HS-5 (cell line): ENCODE results near the gene EPHA4.

ENCODE experiments used
- DNase-seq: peaks from one replicate; pipeline ENCODE4 v3.0.0-alpha.2; 2012; ENCODE audit warnings: low read depth

Gene EPHA4

GRCh38 chr2:221571551-221572218 lies 419 bp downstream of the EPHA4 start:
- DNase-seq, result peak; percentile 15

- no peak for DNase-seq
Observed at GRCh38 chr2:221571025-221571550, 1.0 kb downstream of the EPHA4 start.

- no peak for DNase-seq
Observed at GRCh38 chr2:221570321-221570935, 1.7 kb downstream of the EPHA4 start.

- no peak for DNase-seq
Observed at GRCh38 chr2:221569871-221570270, 2.2 kb downstream of the EPHA4 start.

- DNase-seq, result no peak
Observed at GRCh38 chr2:221569425-221569845, 2.7 kb downstream of the EPHA4 start.

GRCh38 chr2:221568299-221568698 lies 3.8 kb downstream of the EPHA4 start:
- no peak for DNase-seq

GRCh38 chr2:221567809-221568208 lies 4.3 kb downstream of the EPHA4 start:
- no peak for DNase-seq

GRCh38 chr2:221567231-221567760 lies 4.8 kb downstream of the EPHA4 start:
- DNase-seq, result no peak

GRCh38 chr2:221563270-221563985 lies 8.7 kb downstream of the EPHA4 start:
- DNase-seq, result no peak

GRCh38 chr2:221562226-221562625 lies 9.9 kb downstream of the EPHA4 start:
- no peak for DNase-seq

- DNase-seq, result no peak
Observed at GRCh38 chr2:221561770-221562169, 10.3 kb downstream of the EPHA4 start.

GRCh38 chr2:221559991-221560390 lies 12.1 kb downstream of the EPHA4 start:
- DNase-seq, result no peak

GRCh38 chr2:221558107-221558506 lies 14.0 kb downstream of the EPHA4 start:
- DNase-seq, result no peak

GRCh38 chr2:221555494-221555846 lies 16.6 kb downstream of the EPHA4 start:
- DNase-seq, result no peak

- DNase-seq, result no peak
Observed at GRCh38 chr2:221554769-221555493, 17.2 kb downstream of the EPHA4 start.

GRCh38 chr2:221553333-221553732 lies 18.8 kb downstream of the EPHA4 start:
- no peak for DNase-seq

GRCh38 chr2:221552291-221552690 lies 19.8 kb downstream of the EPHA4 start:
- no peak for DNase-seq

- DNase-seq, result no peak
Observed at GRCh38 chr2:221551864-221552263, 20.2 kb downstream of the EPHA4 start.

GRCh38 chr2:221549143-221549542 lies 23.0 kb downstream of the EPHA4 start:
- DNase-seq, result no peak

GRCh38 chr2:221546505-221547225 lies 25.4 kb downstream of the EPHA4 start:
- DNase-seq, result no peak

GRCh38 chr2:221541131-221541735 lies 30.9 kb downstream of the EPHA4 start:
- no peak for DNase-seq
